ENCODE measurements around the gene ADAMTS2. TPM values are rescaled to one million over a fixed set of nuclear protein-coding genes. Genes with fewer than 3 reads are reported as not detected.

Gene ADAMTS2
- total RNA-seq, 1 experiment from 2014 or later: not detected

DNA sequence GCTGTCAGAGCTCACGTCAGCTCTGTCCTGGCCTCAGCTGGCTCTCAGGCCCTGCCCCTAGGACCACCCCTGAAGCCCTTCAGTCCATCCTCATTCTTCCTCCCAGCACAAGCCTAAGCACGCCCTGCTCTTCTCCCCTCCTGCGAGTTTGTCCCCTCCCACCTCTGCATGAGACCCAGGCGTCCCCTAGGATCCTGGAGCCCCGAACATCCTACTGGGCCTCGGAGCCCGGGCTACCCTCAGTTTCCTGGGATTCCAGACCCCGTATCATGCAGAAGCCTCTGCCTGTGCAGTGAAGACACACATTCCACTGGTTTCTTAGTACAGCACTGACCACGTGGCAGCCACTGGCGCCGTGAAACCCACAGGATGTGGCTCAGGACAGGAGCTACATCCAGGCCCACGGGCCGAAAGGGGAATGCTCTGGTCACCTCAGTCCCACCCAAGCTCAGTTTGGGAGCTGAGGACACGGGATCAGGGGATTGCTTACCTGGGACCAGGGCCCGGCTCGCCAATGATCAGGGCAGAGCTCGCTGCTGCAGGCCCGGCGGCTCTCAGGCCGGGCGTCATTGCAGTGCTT, 220.9 kb downstream of the ADAMTS2 start:
- DNase-seq: no peak
- TF ChIP-seq, protein P1, sequence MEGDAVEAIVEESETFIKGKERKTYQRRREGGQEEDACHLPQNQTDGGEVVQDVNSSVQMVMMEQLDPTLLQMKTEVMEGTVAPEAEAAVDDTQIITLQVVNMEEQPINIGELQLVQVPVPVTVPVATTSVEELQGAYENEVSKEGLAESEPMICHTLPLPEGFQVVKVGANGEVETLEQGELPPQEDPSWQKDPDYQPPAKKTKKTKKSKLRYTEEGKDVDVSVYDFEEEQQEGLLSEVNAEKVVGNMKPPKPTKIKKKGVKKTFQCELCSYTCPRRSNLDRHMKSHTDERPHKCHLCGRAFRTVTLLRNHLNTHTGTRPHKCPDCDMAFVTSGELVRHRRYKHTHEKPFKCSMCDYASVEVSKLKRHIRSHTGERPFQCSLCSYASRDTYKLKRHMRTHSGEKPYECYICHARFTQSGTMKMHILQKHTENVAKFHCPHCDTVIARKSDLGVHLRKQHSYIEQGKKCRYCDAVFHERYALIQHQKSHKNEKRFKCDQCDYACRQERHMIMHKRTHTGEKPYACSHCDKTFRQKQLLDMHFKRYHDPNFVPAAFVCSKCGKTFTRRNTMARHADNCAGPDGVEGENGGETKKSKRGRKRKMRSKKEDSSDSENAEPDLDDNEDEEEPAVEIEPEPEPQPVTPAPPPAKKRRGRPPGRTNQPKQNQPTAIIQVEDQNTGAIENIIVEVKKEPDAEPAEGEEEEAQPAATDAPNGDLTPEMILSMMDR (IDR thresholded peaks at IDR 0.05; ENCODE audit: unreplicated experiment): no peak
- H3K27ac Mint-ChIP-seq (ENCODE audit: unreplicated experiment): no peak overlapping the region
- intact Hi-C loops (cut with micrococcal nuclease; ENCODE audit: unreplicated experiment): no loop called here
- CTCF ChIA-PET: no interaction called here
- no TSS peak for BruUV-seq (replicated peaks)
- H3K4me1 Mint-ChIP-seq (ENCODE audit: low read depth, unreplicated experiment): no peaks in the 10 kb centered on the region
- no peak overlapping the region for H3K4me3 Mint-ChIP-seq (ENCODE audit: low read depth, unreplicated experiment)
- H3K36me3 Mint-ChIP-seq (ENCODE audit: insufficient read depth, unreplicated experiment): no peaks in the 10 kb centered on the region
- H3K27me3 Mint-ChIP-seq (ENCODE audit: unreplicated experiment): no peaks in the 10 kb centered on the region
- peaks cover 10% of the 10 kb centered on the region for H3K9me3 Mint-ChIP-seq (ENCODE audit: low read depth, unreplicated experiment)

DNA sequence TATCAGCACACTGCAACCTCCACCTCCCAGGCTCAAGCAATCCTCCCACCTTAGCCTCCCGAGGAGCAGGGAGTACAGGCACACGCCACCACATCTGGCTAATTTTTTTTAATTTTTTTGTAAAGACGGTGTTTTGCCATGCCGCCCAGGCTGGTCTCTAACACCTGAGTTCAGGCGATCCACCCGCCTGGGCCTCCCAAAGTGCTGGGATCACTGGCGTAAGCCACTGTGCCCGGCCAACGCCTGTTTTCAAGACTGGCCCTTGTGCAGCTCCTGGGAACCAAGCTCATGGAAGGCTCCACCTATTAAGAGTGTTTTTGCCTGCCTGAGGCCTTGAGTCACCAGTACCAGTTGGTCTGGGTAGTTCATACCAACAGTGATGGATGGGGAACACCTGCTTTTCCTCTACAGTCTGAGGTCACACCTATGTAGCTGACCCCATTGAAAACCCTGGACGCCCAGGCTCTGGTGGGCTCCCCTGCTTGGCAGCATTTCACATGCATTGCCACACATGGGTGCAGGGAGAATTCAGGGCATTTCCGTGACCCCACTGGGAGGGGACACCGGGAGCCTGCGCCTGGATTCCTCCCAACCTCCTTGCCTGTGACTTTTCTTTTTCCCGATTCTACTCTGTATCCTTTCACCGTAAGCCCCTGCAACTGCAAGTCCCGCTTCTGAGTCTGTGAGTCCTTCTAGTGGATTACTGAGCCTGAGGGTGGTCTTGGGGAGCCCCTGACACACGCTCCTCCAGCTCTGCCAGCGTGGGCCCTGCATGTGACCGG, 221.6 kb downstream of the ADAMTS2 start:
- Mint-ChIP-seq H3K9me3 (ENCODE audit: low read depth, unreplicated experiment) (peaks cover 10% of the 10 kb centered on the region), H3K4me1 (ENCODE audit: low read depth, unreplicated experiment) (no peaks in the 10 kb centered on the region), H3K27me3 (ENCODE audit: unreplicated experiment) (no peaks in the 10 kb centered on the region), H3K36me3 (ENCODE audit: insufficient read depth, unreplicated experiment) (no peaks in the 10 kb centered on the region), H3K27ac (ENCODE audit: unreplicated experiment) (no peak overlapping the region), H3K4me3 (ENCODE audit: low read depth, unreplicated experiment) (no peak overlapping the region)
- DNase-seq: no peak
- intact Hi-C loops (cut with micrococcal nuclease; ENCODE audit: unreplicated experiment): no loop called here
- TF ChIP-seq, protein P1 (IDR thresholded peaks at IDR 0.05; ENCODE audit: unreplicated experiment): no peak
- CTCF ChIA-PET: no interaction called here
- BruUV-seq (replicated peaks): no TSS peak

DNA sequence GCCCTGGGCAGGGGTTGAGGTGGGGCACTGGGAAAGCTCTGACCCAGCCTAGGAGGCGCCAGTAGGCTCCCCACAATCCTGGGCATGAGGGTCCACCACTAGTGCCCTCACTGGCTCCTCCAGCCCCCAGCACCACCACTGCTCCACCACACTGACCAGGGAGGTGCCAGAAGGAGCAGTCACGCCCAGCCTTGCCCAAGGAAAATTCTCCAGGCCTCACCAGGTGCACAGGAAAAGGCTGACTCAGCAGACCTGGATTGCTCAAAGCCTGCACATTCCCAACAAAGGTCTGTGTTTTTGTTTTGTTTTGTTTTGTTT, 222.2 kb downstream of the ADAMTS2 start:
- H3K27me3 Mint-ChIP-seq (ENCODE audit: unreplicated experiment): no peaks in the 10 kb centered on the region
- H3K27ac Mint-ChIP-seq (ENCODE audit: unreplicated experiment): no peak overlapping the region
- no peak overlapping the region for H3K4me3 Mint-ChIP-seq (ENCODE audit: low read depth, unreplicated experiment)
- TF ChIP-seq, protein P1 (IDR thresholded peaks at IDR 0.05; ENCODE audit: unreplicated experiment): no peak
- no TSS peak for BruUV-seq (replicated peaks)
- H3K9me3 Mint-ChIP-seq (ENCODE audit: low read depth, unreplicated experiment): peaks cover 10% of the 10 kb centered on the region
- CTCF ChIA-PET: no interaction called here
- DNase-seq: no peak
- intact Hi-C loops (cut with micrococcal nuclease; ENCODE audit: unreplicated experiment): no loop called here
- no peaks in the 10 kb centered on the region for H3K36me3 Mint-ChIP-seq (ENCODE audit: insufficient read depth, unreplicated experiment)
- H3K4me1 Mint-ChIP-seq (ENCODE audit: low read depth, unreplicated experiment): no peaks in the 10 kb centered on the region

DNA sequence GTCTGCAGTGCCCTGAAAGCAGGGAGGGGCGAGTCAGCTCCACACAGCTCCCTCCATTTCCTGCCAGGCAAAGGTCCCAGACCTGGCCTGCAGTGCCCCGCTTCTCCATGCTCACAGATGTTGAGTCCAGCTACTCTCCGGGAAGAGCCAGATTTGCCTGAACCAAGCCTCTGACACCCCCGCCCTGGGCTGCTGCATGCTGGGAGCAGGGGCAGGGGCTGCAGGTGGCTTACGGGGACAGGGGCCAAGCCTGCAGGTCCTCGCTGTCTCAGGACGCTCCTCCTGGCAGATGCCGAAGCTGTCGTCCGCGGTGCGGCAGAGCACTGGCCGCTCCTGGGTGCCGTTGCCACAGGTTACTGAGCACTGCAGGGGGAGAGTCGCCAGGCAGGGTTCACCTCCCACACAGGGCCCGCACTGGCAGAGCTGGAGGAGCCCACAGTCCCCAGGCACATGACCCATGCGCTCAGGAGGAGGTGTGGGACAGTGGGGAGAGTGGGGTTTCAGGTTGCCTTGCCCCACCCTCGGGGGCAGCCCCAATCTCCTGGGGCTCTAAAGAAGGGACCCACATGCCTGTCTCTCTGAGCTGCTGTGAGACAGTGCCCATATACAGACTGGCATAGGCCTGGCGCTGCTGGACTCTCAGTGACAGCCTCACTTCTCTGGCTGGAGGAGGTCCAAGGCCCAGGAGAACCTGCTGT, 222.7 kb downstream of the ADAMTS2 start:
- DNase-seq: no peak

More for the DNA sequence above, 222.7 kb downstream of the ADAMTS2 start:
- Mint-ChIP-seq H3K9me3 (ENCODE audit: low read depth, unreplicated experiment) (peaks cover 10% of the 10 kb centered on the region), H3K27me3 (ENCODE audit: unreplicated experiment) (no peaks in the 10 kb centered on the region), H3K4me1 (ENCODE audit: low read depth, unreplicated experiment) (no peaks in the 10 kb centered on the region), H3K27ac (ENCODE audit: unreplicated experiment) (no peak overlapping the region), H3K4me3 (ENCODE audit: low read depth, unreplicated experiment) (no peak overlapping the region), H3K36me3 (ENCODE audit: insufficient read depth, unreplicated experiment) (no peaks in the 10 kb centered on the region)
- CTCF ChIA-PET: no interaction called here
- no TSS peak for BruUV-seq (replicated peaks)
- TF ChIP-seq, protein P1 (IDR thresholded peaks at IDR 0.05; ENCODE audit: unreplicated experiment): no peak
- intact Hi-C loops (cut with micrococcal nuclease; ENCODE audit: unreplicated experiment): no loop called here
